Erythroblast (primary cell): ENCODE results near the gene CENPX.

Experiments
- GATA1 ChIP-seq: IDR thresholded peaks from 2 replicates; pipeline ENCODE4 v1.6.1; 2011; ENCODE audit warnings: low read depth, mild to moderate bottlenecking, control low read depth, low read length, moderate library complexity
- POLR2A ChIP-seq: IDR thresholded peaks from 2 replicates; pipeline ENCODE4 v1.6.1; 2011; ENCODE audit warnings: mild to moderate bottlenecking, low read length

DNA sequence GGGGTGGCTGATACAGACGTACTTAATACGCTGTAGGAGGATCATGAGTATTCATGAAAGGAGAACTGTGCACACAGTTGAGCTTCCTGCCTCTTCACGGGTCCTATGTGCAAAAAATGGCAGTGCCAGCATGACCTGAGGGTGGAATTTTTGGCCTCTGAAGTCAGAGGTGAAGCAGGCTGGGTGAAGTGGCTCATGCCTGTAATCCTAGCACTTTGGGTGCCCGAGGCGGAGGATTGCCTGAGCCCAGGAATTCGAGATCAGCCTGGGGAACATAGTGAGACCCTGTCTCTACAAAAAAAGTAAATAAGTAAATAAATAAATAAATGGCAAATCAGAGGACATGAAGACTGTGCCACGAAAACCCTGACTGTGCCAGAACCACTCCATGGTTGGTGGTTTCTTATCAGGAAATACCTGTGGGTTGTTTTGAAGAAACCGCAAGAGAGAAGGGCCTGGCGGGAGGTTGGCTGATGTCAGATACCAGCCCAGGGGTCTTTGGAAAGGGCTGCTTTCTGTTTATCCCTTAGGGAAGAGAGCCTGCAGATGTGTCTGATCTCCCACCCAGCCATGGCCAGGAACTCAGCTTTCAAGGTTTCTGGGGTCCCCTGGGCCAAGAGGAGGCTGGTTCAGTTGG, 41.9 kb downstream of the CENPX start:
- TF ChIP-seq POLR2A: no peak
- no peak for TF ChIP-seq GATA1
